Spleen (tissue), 7 donors: ENCODE measurements around the gene PLCB4.

Experiments used
- POLR2A ChIP-seq, 3 donors: fragments of 450-650 bp; IDR thresholded peaks; one replicate each; pipeline ENCODE4 v1.5.1; 2017; ENCODE audit warnings: antibody characterized with exemption in 3 of 3, mild to moderate bottlenecking in 1 of 3
- POLR2AphosphoS5 ChIP-seq, 3 donors: sonication (generic); formaldehyde crosslinking; IDR thresholded peaks; one replicate each; pipeline ENCODE4 v1.5.1; 2017; ENCODE audit warnings: antibody characterized with exemption in 3 of 3
- TF ChIP-seq, protein P1 (sequence below), 11 experiments: fragments of 200-600 bp in 7 of 11; fragments of 450-650 bp in 4 of 11; sonication (generic) in 4 of 11; IDR thresholded peaks in 8 of 11; conservative IDR thresholded peaks in 3 of 11; 1 replicate in 7 of 11; 2 replicates in 4 of 11; pipeline versions ENCODE4 v1.4.0 to v1.8.0; 2016 to 2021; ENCODE audit warnings: antibody characterized with exemption in 11 of 11, inconsistent platforms in 4 of 11, mild to moderate bottlenecking in 1 of 11
- donor health status: DM: no; HTN: no; CAD: no; lungs with moderate emphysema.
- donor health status: DM: no; HTN: no; CAD: no.
- donor health status: DM: no; HTN: no; CAD: no.

DNA sequence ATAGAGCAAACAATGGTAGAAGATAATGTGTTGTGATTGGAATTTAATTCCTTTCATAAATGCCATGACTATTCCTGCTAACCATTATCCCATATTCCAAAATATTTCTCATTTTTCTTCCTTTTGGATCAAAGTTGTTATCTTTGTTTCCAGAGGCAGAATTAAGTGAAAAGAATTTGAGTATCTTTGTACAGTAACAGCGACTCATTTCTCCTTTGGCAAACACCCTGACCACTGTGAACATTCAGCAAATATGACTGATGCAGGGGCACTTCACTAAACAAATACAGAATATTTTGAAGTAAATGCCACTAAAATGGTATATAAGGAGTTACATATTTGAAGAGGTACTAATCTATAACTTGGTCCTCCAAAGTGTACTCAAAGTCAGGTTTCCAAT lies 340.5 kb downstream of the PLCB4 start:
- TF ChIP-seq, protein P1, sequence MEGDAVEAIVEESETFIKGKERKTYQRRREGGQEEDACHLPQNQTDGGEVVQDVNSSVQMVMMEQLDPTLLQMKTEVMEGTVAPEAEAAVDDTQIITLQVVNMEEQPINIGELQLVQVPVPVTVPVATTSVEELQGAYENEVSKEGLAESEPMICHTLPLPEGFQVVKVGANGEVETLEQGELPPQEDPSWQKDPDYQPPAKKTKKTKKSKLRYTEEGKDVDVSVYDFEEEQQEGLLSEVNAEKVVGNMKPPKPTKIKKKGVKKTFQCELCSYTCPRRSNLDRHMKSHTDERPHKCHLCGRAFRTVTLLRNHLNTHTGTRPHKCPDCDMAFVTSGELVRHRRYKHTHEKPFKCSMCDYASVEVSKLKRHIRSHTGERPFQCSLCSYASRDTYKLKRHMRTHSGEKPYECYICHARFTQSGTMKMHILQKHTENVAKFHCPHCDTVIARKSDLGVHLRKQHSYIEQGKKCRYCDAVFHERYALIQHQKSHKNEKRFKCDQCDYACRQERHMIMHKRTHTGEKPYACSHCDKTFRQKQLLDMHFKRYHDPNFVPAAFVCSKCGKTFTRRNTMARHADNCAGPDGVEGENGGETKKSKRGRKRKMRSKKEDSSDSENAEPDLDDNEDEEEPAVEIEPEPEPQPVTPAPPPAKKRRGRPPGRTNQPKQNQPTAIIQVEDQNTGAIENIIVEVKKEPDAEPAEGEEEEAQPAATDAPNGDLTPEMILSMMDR (IDR thresholded peaks at IDR 0.05 in 8 of 11, conservative IDR thresholded peaks at IDR 0.05 in 3 of 11) = no peak
- TF ChIP-seq POLR2AphosphoS5 (IDR thresholded peaks at IDR 0.05) (no peak), POLR2A (IDR thresholded peaks at IDR 0.05) (no peak)
